Measurements from ENCODE around the gene ACO2.
A peak's percentile ranks its signal among the peaks of the same experiment; 100 is the strongest.
"Not testable (repeated sequence)": the region's sequence is repeated elsewhere in the genome, so short reads cannot be mapped to it uniquely, and the experiment has no call there.

Gene ACO2

GRCh38 chr22:41448189-41448808, 20.6 kb upstream of the ACO2 start:
- peak; percentile 97 for DNase-seq

DNA sequence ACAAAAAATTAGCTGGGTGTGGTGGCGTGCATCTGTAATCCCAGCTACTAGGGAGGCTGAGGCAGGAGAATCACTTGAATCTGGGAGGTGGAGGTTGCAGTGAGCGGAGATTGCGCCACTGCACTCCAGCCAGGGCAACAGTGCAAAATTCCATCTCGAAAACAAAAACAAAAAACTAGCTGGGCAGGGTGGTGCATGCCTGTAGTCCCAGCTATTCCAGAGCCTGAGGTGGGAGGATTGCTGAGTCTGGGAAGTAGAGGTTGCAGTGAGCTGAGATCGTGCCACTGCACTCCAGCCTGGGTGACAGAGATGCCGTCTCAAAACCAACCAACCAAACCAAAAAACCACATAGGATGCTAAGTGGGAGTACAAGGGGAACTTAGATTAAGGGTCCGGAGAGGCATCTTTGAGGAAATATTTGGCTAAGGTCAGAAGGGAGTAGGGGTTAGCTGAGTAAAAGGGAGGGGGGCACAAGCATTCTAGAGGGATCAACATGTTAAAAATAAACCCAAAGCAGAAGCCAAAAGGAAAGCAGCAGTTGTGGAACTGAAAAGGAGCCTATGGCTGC, 10.7 kb upstream of the ACO2 start:
- no peak for DNase-seq

DNA sequence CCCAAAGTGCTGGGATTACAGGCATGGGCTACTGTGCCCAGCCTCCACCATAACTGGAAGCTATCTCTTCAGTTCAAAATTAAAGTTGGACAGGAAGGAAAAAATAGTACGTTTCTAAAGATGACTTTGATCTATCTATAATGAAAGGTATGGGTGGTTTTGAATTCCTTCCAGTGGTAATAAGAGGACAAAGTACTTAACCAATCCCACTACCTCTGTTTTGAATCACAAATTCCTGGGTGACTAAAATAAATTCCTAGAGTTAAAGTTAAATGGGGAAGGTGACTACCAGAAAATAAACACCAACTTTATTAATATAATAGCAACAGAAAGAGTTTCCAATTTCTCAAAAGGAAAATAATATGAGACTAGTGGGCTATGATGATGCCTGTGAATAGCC, 9.5 kb upstream of the ACO2 start:
- DNase-seq = no peak

- DNase-seq = not testable (repeated sequence)
Observed at GRCh38 chr22:41460071-41460470, 8.8 kb upstream of the ACO2 start.

DNA sequence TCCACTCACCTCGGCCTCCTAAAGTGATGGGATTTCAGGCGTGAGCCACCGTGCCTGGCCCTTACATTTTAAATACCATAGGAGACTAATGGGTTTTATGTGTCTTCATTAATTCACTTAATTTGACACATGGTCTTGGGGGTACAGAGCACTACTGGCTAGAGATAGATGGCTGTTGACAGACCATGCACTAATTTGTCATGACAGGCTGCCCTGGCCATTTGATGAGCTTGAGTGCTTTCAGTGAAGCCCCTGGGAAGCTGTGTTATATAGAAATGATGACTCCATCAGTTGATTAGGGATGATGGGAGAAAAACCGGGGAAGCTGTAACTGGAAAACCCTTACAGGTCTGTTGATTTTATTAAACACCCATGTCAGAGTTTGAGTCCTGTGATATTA, 7.0 kb upstream of the ACO2 start:
- DNase-seq = no peak

- no peak for DNase-seq
Observed at GRCh38 chr22:41469218-41469851, 418 bp downstream of the ACO2 start.

DNA sequence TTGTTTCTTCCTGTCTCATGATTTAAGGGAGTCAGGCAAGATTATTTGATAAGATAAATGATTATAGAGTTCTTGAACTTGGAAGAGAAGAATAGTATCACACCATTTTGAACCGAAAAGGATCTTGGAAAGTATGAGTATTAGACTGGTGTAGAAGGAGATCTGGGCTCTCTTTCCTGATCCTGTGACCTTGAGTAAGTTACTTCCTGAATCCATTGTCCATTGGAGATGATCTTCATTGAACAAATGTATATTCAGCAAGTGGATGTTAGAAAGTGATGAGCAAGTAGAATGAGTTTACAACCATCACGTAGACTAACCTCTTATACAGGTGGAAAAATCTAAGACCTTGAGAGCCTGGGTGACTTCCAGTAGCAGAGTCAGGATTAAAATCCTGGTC, 2.0 kb downstream of the ACO2 start:
- no peak for DNase-seq

- no peak for DNase-seq
Observed at GRCh38 chr22:41471568-41471967, 2.7 kb downstream of the ACO2 start.

- DNase-seq = no peak
Observed at GRCh38 chr22:41474872-41475451, 6.0 kb downstream of the ACO2 start.

- no peak for DNase-seq
Observed at GRCh38 chr22:41478473-41478872, 9.6 kb downstream of the ACO2 start.

DNA sequence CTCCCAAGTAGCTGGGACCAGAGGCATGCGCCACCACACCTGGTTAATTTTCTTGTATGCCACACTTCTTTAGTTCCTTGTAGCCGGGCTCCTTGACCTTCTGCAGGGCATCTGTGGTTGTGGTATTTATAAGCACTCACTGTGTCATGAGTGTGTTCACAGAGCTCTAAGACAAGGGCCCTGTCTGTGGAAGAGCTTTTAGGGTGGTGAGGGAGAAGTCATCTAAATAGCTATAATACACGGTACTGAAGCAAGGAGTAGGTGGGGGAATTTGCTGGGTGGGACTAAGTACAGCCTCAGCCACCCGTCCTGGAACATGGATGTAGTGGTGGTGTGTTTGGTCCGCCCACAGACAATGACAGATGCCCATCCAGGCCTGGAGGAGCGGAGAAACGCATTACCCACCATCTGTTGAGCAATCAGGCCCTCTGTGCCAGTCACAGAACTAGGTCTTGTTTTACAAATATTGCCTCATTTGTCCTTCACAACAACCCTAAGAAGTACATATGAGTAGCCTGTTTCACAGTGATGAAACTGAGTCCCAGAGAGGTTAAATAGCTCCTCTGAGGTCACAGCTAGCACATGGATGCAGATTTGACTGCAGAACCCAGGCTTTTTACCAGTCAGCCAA, 10.1 kb downstream of the ACO2 start:
- no peak for DNase-seq

- no peak for DNase-seq
Observed at GRCh38 chr22:41479671-41480396, 10.9 kb downstream of the ACO2 start.

DNA sequence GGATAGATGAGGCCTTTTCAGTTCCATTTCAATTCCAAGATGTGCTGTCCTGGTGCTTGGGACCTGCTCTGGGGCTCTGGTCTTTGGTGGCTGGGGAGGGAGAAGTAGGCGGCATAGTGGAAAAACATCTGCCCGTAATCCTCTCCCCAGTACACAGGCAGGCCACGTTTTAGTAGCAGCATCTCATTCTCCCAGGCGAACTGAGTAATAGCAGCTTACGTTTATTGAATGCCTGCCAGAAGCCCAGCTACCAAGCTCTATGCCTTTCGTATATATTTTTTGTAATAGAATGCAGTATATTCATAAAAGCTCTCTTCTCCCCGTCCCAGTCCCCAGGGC, 11.4 kb downstream of the ACO2 start:
- DNase-seq = no peak

GRCh38 chr22:41481131-41481830, 12.4 kb downstream of the ACO2 start:
- DNase-seq = no peak

DNA sequence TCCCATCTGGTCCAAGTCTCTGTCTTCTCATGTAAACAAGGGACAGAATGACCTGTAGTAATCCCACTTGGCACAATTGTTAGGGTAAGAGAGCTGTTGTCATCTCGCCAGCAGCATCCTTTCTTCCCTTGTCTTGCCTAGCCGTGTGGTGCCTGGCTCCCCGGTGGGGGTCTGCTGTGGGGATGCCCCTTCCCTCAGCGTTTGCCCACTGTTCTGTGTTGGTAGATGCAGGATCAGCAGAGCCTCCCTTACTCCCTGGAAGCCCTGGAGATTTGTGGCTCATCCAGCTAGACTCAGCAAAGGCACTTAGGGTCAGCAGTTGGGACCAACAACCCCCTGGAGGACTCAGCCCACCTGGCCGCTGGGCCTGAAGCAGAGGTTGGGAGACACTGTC, 13.0 kb downstream of the ACO2 start:
- no peak for DNase-seq

DNA sequence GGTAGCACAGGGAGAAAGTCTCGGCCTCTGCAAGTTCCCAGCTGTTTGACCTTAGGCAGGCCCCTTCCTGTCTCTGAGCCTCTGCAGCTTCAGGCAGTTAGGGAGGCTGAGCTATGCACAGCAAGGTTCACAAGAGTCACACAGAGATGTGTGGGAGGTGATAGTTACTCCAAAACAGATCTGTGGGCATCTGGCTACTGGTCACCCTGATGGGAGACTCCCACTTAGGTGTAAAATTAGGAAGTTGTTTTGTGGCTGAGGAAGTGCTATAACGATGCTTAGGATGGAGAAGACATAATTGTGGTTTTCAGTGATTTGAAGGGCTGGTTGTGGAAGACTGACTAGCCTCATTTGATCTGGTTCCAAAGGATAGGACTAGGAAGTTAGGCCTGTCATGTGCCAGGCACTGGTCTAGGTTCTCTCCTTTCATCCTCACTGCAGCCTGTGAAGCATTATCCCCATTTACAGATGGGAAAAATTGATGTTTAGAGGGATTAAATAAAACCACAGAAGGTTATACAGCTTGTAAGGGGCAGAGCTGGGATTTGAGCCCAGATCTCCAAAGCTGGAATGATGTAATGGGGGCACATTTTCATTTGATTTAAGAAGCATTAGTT, 13.5 kb downstream of the ACO2 start:
- DNase-seq = no peak

GRCh38 chr22:41485033-41485432, 16.1 kb downstream of the ACO2 start:
- DNase-seq = no peak

GRCh38 chr22:41487037-41487935, 18.4 kb downstream of the ACO2 start:
- no peak for DNase-seq

GRCh38 chr22:41488076-41488475, 19.2 kb downstream of the ACO2 start:
- no peak for DNase-seq

DNA sequence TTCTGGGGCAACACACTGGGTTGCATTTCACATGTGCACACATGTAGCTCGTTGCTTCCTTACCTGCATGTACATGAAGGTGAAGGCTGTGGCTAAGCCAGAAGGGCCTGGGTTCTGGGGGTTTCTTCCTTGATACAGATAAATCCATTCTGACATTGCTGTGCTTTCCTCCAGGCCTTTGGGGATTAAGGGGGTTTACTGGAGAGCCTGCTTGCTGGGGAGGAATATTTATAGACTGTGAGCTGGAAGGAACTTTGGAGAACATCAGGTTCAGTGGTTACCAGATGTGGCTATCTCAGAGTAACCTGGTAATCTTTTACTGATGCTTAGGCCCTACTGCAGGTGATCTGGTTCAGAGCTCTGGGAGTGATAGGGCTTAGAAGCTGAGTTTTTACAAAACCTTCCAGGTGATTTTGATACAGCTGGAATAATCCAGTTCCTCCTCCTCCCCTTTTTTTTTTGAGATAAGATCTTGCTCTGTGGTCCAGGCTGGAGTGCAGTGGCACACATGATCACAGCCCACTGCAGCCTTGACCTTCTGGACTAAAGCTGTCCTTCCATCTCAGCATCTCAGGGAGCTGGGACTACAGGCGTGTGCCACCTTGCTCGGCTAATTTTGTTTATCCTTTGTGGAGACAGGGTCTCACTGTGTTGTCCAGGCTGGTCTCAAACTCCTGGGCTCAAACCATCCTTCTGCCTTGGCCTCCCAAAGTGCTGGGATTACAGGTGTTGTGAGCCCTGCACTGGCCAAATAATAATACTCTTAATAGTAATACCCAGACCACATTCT, 19.9 kb downstream of the ACO2 start:
- DNase-seq = no peak
